PC-3 (cell line): Measurements from ENCODE around the gene F5. TPM values are rescaled to one million over a fixed set of nuclear protein-coding genes. Genes with fewer than 3 reads are reported as not detected.
"Not testable (repeated sequence)": the region's sequence is repeated elsewhere in the genome, so short reads cannot be mapped to it uniquely, and the experiment has no call there.

Experiments used
- ATAC-seq: fragments of 200-7000 bp; cut with Tn5 transposase; 2 replicates; pipeline ENCODE4 v1.9.1; 2020; ENCODE audit warnings: mild to moderate bottlenecking, moderate library complexity
- BruUV-seq: library from RNA; stranded (reverse); fragments of 400-500 nt; replicated peaks from 2 replicates; lab custom pipeline; 2021; lab: Mats Ljungman, UMichigan
- CTCF ChIA-PET: fragments of 300-600 bp; sonication (Branson Sonifier 250); formaldehyde crosslinking; loops from one replicate; lab custom pipeline; 2022; ENCODE audit warnings: antibody characterized with exemption; lab: Charles Lee
- POLR2A ChIA-PET: fragments of 300-600 bp; sonication (Branson Sonifier 250); formaldehyde crosslinking; loops from one replicate; lab custom pipeline; 2022; ENCODE audit warnings: antibody characterized with exemption; ENCODE audit not compliant: unreplicated experiment; lab: Charles Lee
- DNase-seq: peaks from one replicate; pipeline ENCODE4 v3.0.0-alpha.2; 2015
- H2AFZ ChIP-seq: fragments of 300-600 bp; sonication (generic); 2 replicates; pipeline ENCODE4 v1.6.0; 2016; ENCODE audit warnings: antibody characterized with exemption, low read length
- H3F3A ChIP-seq: fragments of 300-600 bp; sonication (generic); one replicate; pipeline ENCODE4 v1.6.0; 2017; ENCODE audit warnings: antibody characterized with exemption, low read length, control low read depth, mild to moderate bottlenecking; ENCODE audit not compliant: unreplicated experiment
- H3K27ac ChIP-seq: fragments of 300-600 bp; sonication (generic); 2 replicates; pipeline ENCODE4 v1.5.1; 2016; ENCODE audit warnings: mild to moderate bottlenecking, low read length
- H3K27me3 ChIP-seq: fragments of 300-600 bp; sonication (generic); 2 replicates; pipeline ENCODE4 v1.6.1; 2016; ENCODE audit warnings: low read length, mixed read lengths
- H3K36me3 ChIP-seq: fragments of 300-600 bp; sonication (generic); 2 replicates; pipeline ENCODE4 v1.6.1; 2016; ENCODE audit warnings: low read depth, mixed run types, low read length, mixed read lengths
- H3K4me1 ChIP-seq: fragments of 300-600 bp; sonication (generic); 2 replicates; pipeline ENCODE4 v1.5.1; 2016; ENCODE audit warnings: low read length; ENCODE audit not compliant: insufficient read depth
- H3K4me2 ChIP-seq: fragments of 300-600 bp; sonication (generic); 2 replicates; pipeline ENCODE4 v1.6.0; 2016; ENCODE audit warnings: low read length
- H3K4me3 ChIP-seq: fragments of 300-600 bp; sonication (generic); 2 replicates; pipeline ENCODE4 v1.5.1; 2016; ENCODE audit warnings: mild to moderate bottlenecking, low read length, mixed read lengths
- H3K79me2 ChIP-seq: fragments of 300-600 bp; sonication (generic); 2 replicates; pipeline ENCODE4 v1.6.1; 2017; ENCODE audit warnings: low read length, mixed read lengths
- H3K9ac ChIP-seq: fragments of 300-600 bp; sonication (generic); 2 replicates; pipeline ENCODE4 v1.6.0; 2016; ENCODE audit warnings: mild to moderate bottlenecking, low read length
- H3K9me2 ChIP-seq: fragments of 300-600 bp; sonication (generic); replicated peaks from 2 replicates; pipeline ENCODE4 v1.6.1; 2016; ENCODE audit warnings: mixed run types, low read length, mixed read lengths
- H3K9me3 ChIP-seq: fragments of 300-600 bp; sonication (generic); 2 replicates; pipeline ENCODE4 v1.6.1; 2016; ENCODE audit warnings: low read length, mixed read lengths
- H4K20me1 ChIP-seq: fragments of 300-600 bp; sonication (generic); 2 replicates; pipeline ENCODE4 v1.6.1; 2016; ENCODE audit warnings: low read length, mixed read lengths
- EZH2 ChIP-seq: fragments of 300-600 bp; sonication (generic); IDR thresholded peaks from one replicate; pipeline ENCODE4 v1.6.1; 2017; ENCODE audit warnings: antibody characterized with exemption, mild to moderate bottlenecking, low read length; ENCODE audit not compliant: unreplicated experiment
- EZH2phosphoT487 ChIP-seq: fragments of 300-600 bp; sonication (generic); IDR thresholded peaks from 2 replicates; pipeline ENCODE4 v1.6.1; 2018; ENCODE audit warnings: mild to moderate bottlenecking, antibody characterized with exemption, low read length, borderline replicate concordance
- intact Hi-C: fragments of 100-400 bp; cut with micrococcal nuclease; formaldehyde crosslinking; loops from 2 replicates; pipeline ENCODE4 v1.9.0; 2023
- total RNA-seq: library from RNA; depleted of rRNA; stranded (reverse); fragments of >200 nt; gene quantifications from 2 replicates; pipeline ENCODE4 v1.2.3, GENCODE V29; 2014
- TF ChIP-seq, protein P1 (sequence below): fragments of 300-600 bp; sonication (generic); conservative IDR thresholded peaks from 2 replicates; pipeline ENCODE4 v1.5.1; 2017; ENCODE audit warnings: antibody characterized with exemption, low read depth, mild to moderate bottlenecking, low read length

The F5 gene
- total RNA-seq, 1 experiment from 2014 or later = not detected

DNA sequence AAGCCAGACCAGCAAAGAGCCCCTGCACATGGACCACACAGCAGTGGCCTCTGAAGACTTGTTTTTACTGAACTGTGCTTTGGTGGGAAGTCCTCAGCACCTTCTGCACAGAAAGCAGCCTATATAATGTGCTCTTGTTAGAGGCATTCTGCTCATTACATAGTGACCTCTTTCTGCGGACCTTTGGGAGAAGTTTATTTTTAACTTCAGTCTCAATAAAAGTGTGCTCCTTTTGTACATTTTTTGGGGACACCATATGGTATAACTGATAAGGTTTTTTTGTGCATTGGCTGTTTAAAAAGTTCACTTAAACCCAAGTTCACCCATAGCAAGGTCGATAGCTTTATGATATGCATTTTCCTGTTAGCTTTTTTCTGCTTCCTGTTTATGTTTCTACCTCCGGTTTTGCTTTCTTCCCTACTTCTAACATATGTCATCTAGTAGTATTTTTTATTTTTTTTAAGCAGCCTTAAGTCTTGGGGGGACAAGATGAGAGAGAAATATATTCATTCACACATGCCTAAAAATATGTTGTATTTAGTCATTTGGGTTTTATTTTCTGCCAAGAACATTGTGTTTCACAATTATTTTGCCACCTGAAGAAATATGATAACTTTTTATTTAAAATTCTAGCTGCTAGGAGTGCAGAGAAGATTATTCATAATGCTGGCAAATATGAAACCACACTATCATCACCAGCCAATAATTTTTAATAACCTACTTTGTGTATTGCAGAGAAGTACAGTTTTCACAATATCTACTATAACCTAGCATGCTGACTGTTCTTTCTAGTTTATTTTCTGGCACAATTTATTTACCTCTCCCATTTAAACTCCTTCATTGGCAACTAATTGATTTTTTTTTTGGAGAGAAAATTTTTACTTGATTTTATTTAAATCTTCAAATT, 77.6 kb downstream of the F5 start:
- Histone ChIP-seq H3K9me2 (no peaks in the 10 kb centered on the region), H3K36me3 (no peaks in the 10 kb centered on the region), H3K27me3 (no peaks in the 10 kb centered on the region), H3K79me2 (no peaks in the 10 kb centered on the region), H4K20me1 (no peaks in the 10 kb centered on the region), H3K9ac (no peak overlapping the region), H3K4me3 (no peak overlapping the region), H2AFZ (no peak overlapping the region), H3K4me1 (peaks cover 28% of the 10 kb centered on the region), H3K4me2 (no peak overlapping the region), H3K9me3 (no peaks in the 10 kb centered on the region), H3K27ac (no peak overlapping the region), H3F3A (peaks cover 5% of the 10 kb centered on the region)
- ChIA-PET POLR2A (no interaction called here), CTCF (no interaction called here)
- ATAC-seq (no peak), DNase-seq (no peak)
- BruUV-seq = no TSS peak
- intact Hi-C loops = loop anchor here (1.0 kb wide), 1 partner anchor 22 kb away; no protein-coding TSS in a partner anchor
- TF ChIP-seq EZH2phosphoT487 (no peak), EZH2 (no peak)
- TF ChIP-seq, protein P1, sequence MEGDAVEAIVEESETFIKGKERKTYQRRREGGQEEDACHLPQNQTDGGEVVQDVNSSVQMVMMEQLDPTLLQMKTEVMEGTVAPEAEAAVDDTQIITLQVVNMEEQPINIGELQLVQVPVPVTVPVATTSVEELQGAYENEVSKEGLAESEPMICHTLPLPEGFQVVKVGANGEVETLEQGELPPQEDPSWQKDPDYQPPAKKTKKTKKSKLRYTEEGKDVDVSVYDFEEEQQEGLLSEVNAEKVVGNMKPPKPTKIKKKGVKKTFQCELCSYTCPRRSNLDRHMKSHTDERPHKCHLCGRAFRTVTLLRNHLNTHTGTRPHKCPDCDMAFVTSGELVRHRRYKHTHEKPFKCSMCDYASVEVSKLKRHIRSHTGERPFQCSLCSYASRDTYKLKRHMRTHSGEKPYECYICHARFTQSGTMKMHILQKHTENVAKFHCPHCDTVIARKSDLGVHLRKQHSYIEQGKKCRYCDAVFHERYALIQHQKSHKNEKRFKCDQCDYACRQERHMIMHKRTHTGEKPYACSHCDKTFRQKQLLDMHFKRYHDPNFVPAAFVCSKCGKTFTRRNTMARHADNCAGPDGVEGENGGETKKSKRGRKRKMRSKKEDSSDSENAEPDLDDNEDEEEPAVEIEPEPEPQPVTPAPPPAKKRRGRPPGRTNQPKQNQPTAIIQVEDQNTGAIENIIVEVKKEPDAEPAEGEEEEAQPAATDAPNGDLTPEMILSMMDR = no peak

DNA sequence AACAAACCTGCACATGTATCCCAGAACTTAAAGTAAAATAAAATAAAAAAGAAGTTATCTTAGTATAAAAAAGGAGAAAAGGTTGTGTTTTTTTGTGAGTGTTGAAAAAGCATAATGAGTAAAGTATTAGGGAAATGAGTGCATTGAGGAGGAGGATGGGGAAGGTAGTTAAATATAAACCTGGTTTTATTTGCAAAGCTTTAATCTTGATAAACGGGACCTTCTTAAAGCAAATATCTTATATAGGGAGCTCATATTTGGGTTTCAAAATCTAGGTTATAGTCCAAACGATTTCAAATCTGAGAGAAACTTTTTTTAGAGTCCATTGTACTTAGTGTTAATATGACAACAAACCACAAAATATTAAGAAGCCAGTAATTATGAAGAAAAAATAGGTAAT, 78.9 kb downstream of the F5 start:
- no peak for DNase-seq
- peaks cover 5% of the 10 kb centered on the region for H3F3A ChIP-seq
- H3K36me3 ChIP-seq = no peaks in the 10 kb centered on the region
- no peaks in the 10 kb centered on the region for H3K79me2 ChIP-seq
- H4K20me1 ChIP-seq = no peaks in the 10 kb centered on the region
- H3K27me3 ChIP-seq = no peaks in the 10 kb centered on the region
- H3K9ac ChIP-seq = no peak overlapping the region
- intact Hi-C loops = no loop called here
- no peak overlapping the region for H3K4me3 ChIP-seq
- no peak overlapping the region for H2AFZ ChIP-seq
- no peaks in the 10 kb centered on the region for H3K9me2 ChIP-seq
- H3K27ac ChIP-seq = no peak overlapping the region
- POLR2A ChIA-PET = no interaction called here
- BruUV-seq = no TSS peak
- TF ChIP-seq EZH2phosphoT487 (no peak), EZH2 (no peak)
- ATAC-seq = no peak
- H3K4me1 ChIP-seq = peaks cover 22% of the 10 kb centered on the region
- H3K9me3 ChIP-seq = no peaks in the 10 kb centered on the region
- CTCF ChIA-PET = no interaction called here
- no peak overlapping the region for H3K4me2 ChIP-seq

DNA sequence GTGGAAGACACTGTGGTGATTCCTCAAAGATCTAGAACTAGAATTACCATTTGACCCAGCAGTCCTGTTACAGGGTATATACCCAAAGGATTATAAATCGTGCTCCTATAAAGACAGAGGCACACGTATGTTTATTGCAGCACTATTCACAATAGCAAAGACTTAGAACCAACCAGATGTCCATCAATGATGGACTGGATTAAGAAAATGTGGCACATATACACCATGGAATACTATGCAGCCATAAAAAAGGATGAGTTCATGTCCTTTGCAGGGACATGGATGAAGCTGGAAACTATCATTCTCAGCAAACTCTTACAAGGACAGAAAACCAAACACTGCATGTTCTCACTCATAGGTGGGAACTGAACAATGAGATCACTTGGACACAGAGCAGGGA, 82.7 kb downstream of the F5 start:
- H3K79me2 ChIP-seq, H3K36me3 ChIP-seq, H3K27me3 ChIP-seq, BruUV-seq, H3K9ac ChIP-seq, H3K4me3 ChIP-seq, H3F3A ChIP-seq, H2AFZ ChIP-seq, ATAC-seq, H4K20me1 ChIP-seq, H3K9me3 ChIP-seq, intact Hi-C loops, CTCF ChIA-PET, H3K27ac ChIP-seq, POLR2A ChIA-PET, H3K4me2 ChIP-seq, H3K9me2 ChIP-seq, H3K4me1 ChIP-seq, DNase-seq: not testable (repeated sequence)
